Endothelial cell of umbilical vein (primary cell): ENCODE results near the gene DRC1.

Experiments
- EZH2 ChIP-seq: IDR thresholded peaks from 2 replicates; pipeline ENCODE4 v1.6.1; 2012; ENCODE audit warnings: borderline replicate concordance, low read depth, mild to moderate bottlenecking, moderate library complexity, low read length, inconsistent platforms; ENCODE audit not compliant: severe bottlenecking
- JUN ChIP-seq: IDR thresholded peaks from 2 replicates; pipeline ENCODE4 v1.6.1; 2011; ENCODE audit warnings: borderline replicate concordance, low read depth; ENCODE audit not compliant: insufficient read length, insufficient read depth
- MYC ChIP-seq: IDR thresholded peaks from one replicate; pipeline ENCODE4 v1.6.1; 2011; ENCODE audit warnings: mild to moderate bottlenecking, low read depth, low read length
- POLR2A ChIP-seq: IDR thresholded peaks from 2 replicates; pipeline ENCODE4 v1.6.1; 2012; ENCODE audit warnings: low read depth, mild to moderate bottlenecking, control low read depth, low read length
- POLR2AphosphoS5 ChIP-seq: IDR thresholded peaks from 2 replicates; pipeline ENCODE4 v1.6.1; 2012; ENCODE audit warnings: low read depth, mild to moderate bottlenecking, control low read depth, low read length, moderate library complexity; ENCODE audit not compliant: insufficient read depth
- TF ChIP-seq, protein P1 (sequence below), 2 donors: IDR thresholded peaks; 1 replicate in 1 of 2; 2 replicates in 1 of 2; pipeline ENCODE4 v1.5.1; 2011; ENCODE audit warnings: low read length in 2 of 2, mild to moderate bottlenecking in 2 of 2, moderate library complexity in 2 of 2, control low read depth in 1 of 2, inconsistent platforms in 1 of 2, low read depth in 1 of 2; ENCODE audit not compliant: insufficient read depth in 1 of 2; ENCODE audit errors: extremely low read depth in 1 of 2
- TF ChIP-seq, protein P2 (sequence below): IDR thresholded peaks from 2 replicates; pipeline ENCODE4 v1.6.1; 2011; ENCODE audit not compliant: insufficient read depth, insufficient read length

DNA sequence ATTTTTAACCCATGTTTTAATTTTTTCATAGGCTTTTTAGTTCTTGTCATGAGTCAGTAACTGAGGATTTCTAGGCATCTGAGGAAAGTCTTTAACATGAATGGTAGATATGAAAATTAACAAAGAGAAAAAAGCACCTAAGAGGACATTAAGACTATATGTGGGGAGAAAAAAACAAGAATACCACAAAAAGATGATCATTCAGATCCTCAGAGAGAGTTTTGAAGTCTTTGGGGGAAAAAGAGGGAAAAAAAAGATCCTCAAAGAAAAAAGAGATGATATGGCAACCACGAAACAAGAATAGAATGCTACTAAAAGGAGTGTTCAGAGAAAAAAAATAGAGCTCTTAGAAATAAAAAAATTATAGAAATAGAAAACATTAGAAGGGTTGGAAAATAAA, 8.1 kb downstream of the DRC1 start:
- TF ChIP-seq, protein P1, sequence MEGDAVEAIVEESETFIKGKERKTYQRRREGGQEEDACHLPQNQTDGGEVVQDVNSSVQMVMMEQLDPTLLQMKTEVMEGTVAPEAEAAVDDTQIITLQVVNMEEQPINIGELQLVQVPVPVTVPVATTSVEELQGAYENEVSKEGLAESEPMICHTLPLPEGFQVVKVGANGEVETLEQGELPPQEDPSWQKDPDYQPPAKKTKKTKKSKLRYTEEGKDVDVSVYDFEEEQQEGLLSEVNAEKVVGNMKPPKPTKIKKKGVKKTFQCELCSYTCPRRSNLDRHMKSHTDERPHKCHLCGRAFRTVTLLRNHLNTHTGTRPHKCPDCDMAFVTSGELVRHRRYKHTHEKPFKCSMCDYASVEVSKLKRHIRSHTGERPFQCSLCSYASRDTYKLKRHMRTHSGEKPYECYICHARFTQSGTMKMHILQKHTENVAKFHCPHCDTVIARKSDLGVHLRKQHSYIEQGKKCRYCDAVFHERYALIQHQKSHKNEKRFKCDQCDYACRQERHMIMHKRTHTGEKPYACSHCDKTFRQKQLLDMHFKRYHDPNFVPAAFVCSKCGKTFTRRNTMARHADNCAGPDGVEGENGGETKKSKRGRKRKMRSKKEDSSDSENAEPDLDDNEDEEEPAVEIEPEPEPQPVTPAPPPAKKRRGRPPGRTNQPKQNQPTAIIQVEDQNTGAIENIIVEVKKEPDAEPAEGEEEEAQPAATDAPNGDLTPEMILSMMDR (IDR thresholded peaks at IDR 0.05; ENCODE audit: extremely low read depth in 1 of 2, insufficient read depth in 1 of 2, low read depth in 1 of 2, low read length in 2 of 2): no peak
- TF ChIP-seq POLR2A: no peak
- no peak for TF ChIP-seq POLR2AphosphoS5
- TF ChIP-seq MYC: no peak
- no peak for TF ChIP-seq EZH2
- TF ChIP-seq JUN: no peak
- TF ChIP-seq, protein P2, sequence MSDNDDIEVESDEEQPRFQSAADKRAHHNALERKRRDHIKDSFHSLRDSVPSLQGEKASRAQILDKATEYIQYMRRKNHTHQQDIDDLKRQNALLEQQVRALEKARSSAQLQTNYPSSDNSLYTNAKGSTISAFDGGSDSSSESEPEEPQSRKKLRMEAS: no peak
